CD4-positive, alpha-beta memory T cell (primary cell): ENCODE results near the gene FKBP5. TPM values are rescaled to one million over a fixed set of nuclear protein-coding genes. Genes with fewer than 3 reads are reported as not detected.
"Not testable (repeated sequence)": the region's sequence is repeated elsewhere in the genome, so short reads cannot be mapped to it uniquely, and the experiment has no call there.

Experiments
- CTCF ChIA-PET: fragments of 350-600 bp; sonication (Branson Sonifier 250); formaldehyde crosslinking; loops from one replicate; lab custom pipeline; 2021; ENCODE audit warnings: inconsistent platforms; ENCODE audit not compliant: partially characterized antibody; lab: Charles Lee
- POLR2A ChIA-PET: fragments of 350-600 bp; sonication (Branson Sonifier 250); formaldehyde crosslinking; loops from one replicate; lab custom pipeline; 2021; ENCODE audit not compliant: partially characterized antibody; lab: Charles Lee
- DNase-seq, 5 donors: peaks; one replicate each; pipeline versions ENCODE4 v3.0.0 to v3.0.0-alpha.2; 2020 to 2022; ENCODE audit warnings: mixed read lengths in 1 of 5
- H3K27ac ChIP-seq: one replicate; pipeline ENCODE4 v1.7.0; 2013; ENCODE audit warnings: low read depth, low read length
- H3K27me3 ChIP-seq: 2 replicates; pipeline ENCODE4 v1.7.0; 2013; ENCODE audit warnings: mild to moderate bottlenecking, low read length, moderate library complexity; ENCODE audit not compliant: insufficient read depth
- H3K36me3 ChIP-seq: 2 replicates; pipeline ENCODE4 v1.7.0; 2013; ENCODE audit warnings: mild to moderate bottlenecking, low read length, moderate library complexity; ENCODE audit not compliant: insufficient read depth
- H3K4me1 ChIP-seq: 2 replicates; pipeline ENCODE4 v1.7.0; 2013; ENCODE audit warnings: mild to moderate bottlenecking, low read length, moderate library complexity; ENCODE audit not compliant: insufficient read depth
- H3K4me3 ChIP-seq, 2 donors: one replicate each; pipeline ENCODE4 v1.7.0; 2013; ENCODE audit warnings: low read length in 2 of 2, mild to moderate bottlenecking in 1 of 2
- H3K9me3 ChIP-seq, 2 donors: one replicate each; pipeline ENCODE4 v1.7.0; 2013; ENCODE audit warnings: low read length in 2 of 2, control low read depth in 1 of 2; ENCODE audit not compliant: control insufficient read depth in 1 of 2
- H3K27ac Mint-ChIP-seq, 7 donors: one replicate each; pipeline ENCODE4 v1.8.0; 2020 to 2021; ENCODE audit warnings: mixed read lengths in 7 of 7, mild to moderate bottlenecking in 6 of 7, inconsistent platforms in 3 of 7, moderate library complexity in 3 of 7
- H3K27me3 Mint-ChIP-seq, 2 donors: one replicate each; pipeline ENCODE4 v1.8.0; 2020 to 2021; ENCODE audit warnings: mixed read lengths in 2 of 2
- H3K36me3 Mint-ChIP-seq, 2 donors: one replicate each; pipeline ENCODE4 v1.8.0; 2020 to 2021; ENCODE audit warnings: mixed read lengths in 2 of 2, inconsistent platforms in 1 of 2, mild to moderate bottlenecking in 1 of 2
- H3K4me1 Mint-ChIP-seq, 4 donors: one replicate each; pipeline ENCODE4 v1.8.0; 2020 to 2021; ENCODE audit warnings: mixed read lengths in 4 of 4, mild to moderate bottlenecking in 1 of 4
- H3K4me3 Mint-ChIP-seq, 8 donors: one replicate each; pipeline ENCODE4 v1.8.0; 2020 to 2021; ENCODE audit warnings: mixed read lengths in 8 of 8, mild to moderate bottlenecking in 7 of 8, moderate library complexity in 6 of 8, inconsistent platforms in 3 of 8
- H3K9me3 Mint-ChIP-seq, 8 donors: one replicate each; pipeline ENCODE4 v1.8.0; 2020 to 2021; ENCODE audit warnings: mixed read lengths in 8 of 8, mild to moderate bottlenecking in 5 of 8, inconsistent platforms in 3 of 8, moderate library complexity in 1 of 8
- intact Hi-C: fragments of 100-400 bp; cut with micrococcal nuclease; formaldehyde crosslinking; loops from one replicate; pipeline ENCODE4 v1.15.1; 2023
- polyA plus RNA-seq, 2 donors: library from polyadenylated mRNA; unstranded; fragments of 300-500 nt; fragmentation: Illumina TruSeq; gene quantifications; one replicate each; pipeline ENCODE4 v1.2.3, GENCODE V29; 2021
- total RNA-seq, 2 experiments: library from RNA; stranded (reverse); gene quantifications; one replicate each; pipeline ENCODE4 v1.2.3, GENCODE V29; 2021

Gene FKBP5
- total and polyA plus RNA-seq, 4 experiments from 2014 or later = 72.9 to 233 (median 84.2) TPM

DNA sequence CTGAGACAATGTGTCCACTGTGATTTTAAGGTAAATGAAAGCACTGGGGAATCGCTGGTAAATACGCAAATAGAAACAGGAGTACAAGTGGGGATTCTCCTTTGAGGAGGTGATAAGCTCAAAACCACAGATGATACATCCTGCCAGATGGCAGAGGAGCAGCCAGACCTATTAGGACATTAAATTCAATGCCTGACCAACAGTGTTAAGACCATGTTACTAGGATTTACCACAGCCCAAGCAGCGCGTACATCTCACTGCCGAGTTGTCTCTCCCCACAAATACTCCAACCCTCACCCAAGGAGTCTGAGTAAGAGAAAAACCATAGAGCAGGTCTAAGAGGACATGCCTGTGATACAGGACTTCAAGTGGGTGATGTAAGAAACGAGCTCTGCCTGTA lies 107.1 kb downstream of the FKBP5 start:
- Mint-ChIP-seq H3K9me3 (no peaks in the 10 kb centered on the region), H3K4me3 (peak overlapping the region in 1 of 8 donors; percentile 10), H3K27me3 (no peaks in the 10 kb centered on the region), H3K36me3 (peaks cover 40 to 62% of the 10 kb centered on the region in 2 donors), H3K4me1 (peaks cover 37 to 42% (median 38%) of the 10 kb centered on the region in 4 donors), H3K27ac (peak overlapping the region in 6 of 7 donors; percentile 52 to 79 (median 59))
- intact Hi-C loops = no loop called here
- Histone ChIP-seq H3K9me3 (no peaks in the 10 kb centered on the region), H3K36me3 (peaks cover 38% of the 10 kb centered on the region), H3K4me1 (peaks cover 33% of the 10 kb centered on the region), H3K4me3 (no peak overlapping the region), H3K27me3 (no peaks in the 10 kb centered on the region), H3K27ac (no peak overlapping the region)
- ChIA-PET POLR2A (interaction anchor here (0.5 to 5.1 kb wide), 4 partner anchors 20 to 146 kb away, joined by 3 to 57 read pairs (median 4); no protein-coding TSS in a partner anchor), CTCF (interaction anchor here (1.3 to 19.5 kb wide), 7 partner anchors 10 to 157 kb away, joined by 4 to 490 read pairs (median 10); partner anchors contain the start of genes ARMC12 and FANCE)
- DNase-seq = no peak

GRCh38 chr6:35580836-35581235 lies 107.9 kb downstream of the FKBP5 start:
- CTCF ChIA-PET = interaction anchor here (0.7 to 19.5 kb wide), 4 partner anchors 41 to 534 kb away, joined by 3 to 490 read pairs (median 72); partner anchors contain the start of genes ARMC12 and FANCE
- Mint-ChIP-seq H3K36me3 (peaks cover 35 to 58% of the 10 kb centered on the region in 2 donors), H3K4me1 (peaks cover 29 to 35% (median 31%) of the 10 kb centered on the region in 4 donors), H3K27me3 (no peaks in the 10 kb centered on the region), H3K9me3 (no peaks in the 10 kb centered on the region), H3K27ac (peak overlapping the region in 2 of 7 donors; percentile 55), H3K4me3 (no peak overlapping the region)
- intact Hi-C loops = no loop called here
- DNase-seq = no peak
- Histone ChIP-seq H3K27ac (no peak overlapping the region), H3K4me1 (peaks cover 25% of the 10 kb centered on the region), H3K36me3 (peaks cover 46% of the 10 kb centered on the region), H3K9me3 (no peaks in the 10 kb centered on the region), H3K4me3 (no peak overlapping the region), H3K27me3 (no peaks in the 10 kb centered on the region)
- POLR2A ChIA-PET = interaction anchor here (0.9 kb wide), 1 partner anchor 11 kb away, joined by 4 read pairs; no protein-coding TSS in a partner anchor

- Mint-ChIP-seq H3K36me3 (peaks cover 49 to 66% of the 10 kb centered on the region in 2 donors), H3K27me3 (no peaks in the 10 kb centered on the region), H3K4me1 (peaks cover 3 to 6% (median 5%) of the 10 kb centered on the region in 4 donors)
Measured at GRCh38 chr6:35576682-35577081, 112.0 kb downstream of the FKBP5 start.

GRCh38 chr6:35573495-35574110 lies 115.1 kb downstream of the FKBP5 start:
- peak overlapping the region in 4 of 7 donors; percentile 7 to 76 (median 45) for H3K27ac Mint-ChIP-seq
- Histone ChIP-seq H3K4me1 (no peaks in the 10 kb centered on the region), H3K4me3 (no peak overlapping the region), H3K27ac (no peak overlapping the region), H3K27me3 (no peaks in the 10 kb centered on the region), H3K9me3 (no peaks in the 10 kb centered on the region), H3K36me3 (peaks cover 39% of the 10 kb centered on the region)
- ChIA-PET CTCF (interaction anchor here (0.6 to 3.6 kb wide), 5 partner anchors 21 to 163 kb away, joined by 3 to 22 read pairs (median 6); partner anchors contain the start of gene ARMC12), POLR2A (interaction anchor here (0.7 kb wide), 1 partner anchor 105 kb away, joined by 3 read pairs; the partner anchor contains the start of gene RPL10A)
- H3K4me1 Mint-ChIP-seq = peaks cover 0 to 2% (median under 1%) of the 10 kb centered on the region in 4 donors
- no peak for DNase-seq
- intact Hi-C loops = no loop called here
- H3K9me3 Mint-ChIP-seq = peaks cover 0 to 2% (median 0%) of the 10 kb centered on the region in 8 donors
- H3K27me3 Mint-ChIP-seq = no peaks in the 10 kb centered on the region
- no peak overlapping the region for H3K4me3 Mint-ChIP-seq
- peaks cover 41 to 56% of the 10 kb centered on the region in 2 donors for H3K36me3 Mint-ChIP-seq

More at GRCh38 chr6:35576682-35577081, 112.0 kb downstream of the FKBP5 start:
- Histone ChIP-seq H3K36me3 (peaks cover 55% of the 10 kb centered on the region), H3K4me1 (no peaks in the 10 kb centered on the region), H3K9me3 (no peaks in the 10 kb centered on the region), H3K4me3 (no peak overlapping the region), H3K27ac (no peak overlapping the region), H3K27me3 (no peaks in the 10 kb centered on the region)
- Mint-ChIP-seq H3K9me3 (no peaks in the 10 kb centered on the region), H3K4me3 (no peak overlapping the region), H3K27ac (peak overlapping the region in 3 of 7 donors; percentile 27 to 78 (median 37))
- ChIA-PET POLR2A (interaction anchor here (1.0 kb wide), 1 partner anchor 47 kb away, joined by 3 read pairs; no protein-coding TSS in a partner anchor), CTCF (interaction anchor here (1.4 to 3.6 kb wide), 4 partner anchors 12 to 160 kb away, joined by 3 to 22 read pairs (median 12); partner anchors contain the start of gene ARMC12)
- intact Hi-C loops = no loop called here
- no peak for DNase-seq

- peaks cover 28% of the 10 kb centered on the region for H3K36me3 ChIP-seq
- H3K4me3 Mint-ChIP-seq, H3K4me3 ChIP-seq, intact Hi-C loops, H3K9me3 ChIP-seq, POLR2A ChIA-PET, DNase-seq, H3K9me3 Mint-ChIP-seq, H3K27ac ChIP-seq, H3K27me3 Mint-ChIP-seq, H3K4me1 ChIP-seq, H3K4me1 Mint-ChIP-seq, H3K27me3 ChIP-seq: not testable (repeated sequence)
- Mint-ChIP-seq H3K27ac (peak overlapping the region in 3 of 7 donors; percentile 36 to 62 (median 59)), H3K36me3 (peaks cover 25 to 41% of the 10 kb centered on the region in 2 donors)
- CTCF ChIA-PET = interaction anchor here (0.6 to 4.1 kb wide), 6 partner anchors 9 to 203 kb away, joined by 3 to 30 read pairs (median 4); partner anchors contain the start of gene ARMC12
Measured at GRCh38 chr6:35570885-35571330, 117.8 kb downstream of the FKBP5 start.

DNA sequence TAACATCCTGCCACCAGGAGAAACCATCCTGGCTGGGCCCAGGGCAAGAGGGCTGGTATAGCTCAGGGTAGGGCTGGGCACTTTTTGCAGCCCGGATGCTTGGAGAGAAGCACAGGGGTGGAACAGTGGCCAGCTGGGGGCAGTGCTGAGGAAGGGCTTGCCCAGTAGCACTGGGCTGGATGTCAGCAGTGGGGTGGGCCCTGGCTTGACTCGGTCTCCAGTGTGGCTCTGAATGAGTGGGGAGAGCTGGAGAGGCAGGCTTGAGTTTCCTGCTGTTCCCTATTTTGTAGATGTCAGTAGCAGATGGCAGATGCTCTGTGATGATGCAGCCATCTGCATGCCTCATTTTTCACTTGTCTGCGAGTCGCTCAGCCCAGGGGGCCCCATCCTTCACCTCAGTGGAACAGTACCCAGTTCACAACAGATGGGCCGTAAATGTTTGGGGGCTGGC lies 119.7 kb downstream of the FKBP5 start:
- H3K36me3 Mint-ChIP-seq = peaks cover 8 to 23% of the 10 kb centered on the region in 2 donors
- peaks cover 0 to 8% (median 4%) of the 10 kb centered on the region in 4 donors for H3K4me1 Mint-ChIP-seq
- POLR2A ChIA-PET = no interaction called here
- H3K27ac Mint-ChIP-seq = peak overlapping the region in 1 of 7 donors; percentile 72
- Histone ChIP-seq H3K27me3 (no peaks in the 10 kb centered on the region), H3K27ac (no peak overlapping the region), H3K4me3 (no peak overlapping the region), H3K4me1 (no peaks in the 10 kb centered on the region), H3K36me3 (peaks cover 10% of the 10 kb centered on the region), H3K9me3 (no peaks in the 10 kb centered on the region)
- peaks cover 0 to 3% (median 0%) of the 10 kb centered on the region in 8 donors for H3K9me3 Mint-ChIP-seq
- intact Hi-C loops = no loop called here
- CTCF ChIA-PET = interaction anchor here (0.7 to 4.1 kb wide), 14 partner anchors 9 to 283 kb away, joined by 3 to 30 read pairs (median 4); partner anchors contain the start of gene ARMC12
- H3K27me3 Mint-ChIP-seq = peaks cover 3 to 4% of the 10 kb centered on the region in 2 donors
- peak in 4 of 5 donors; percentile 18 to 33 (median 24) for DNase-seq
- no peak overlapping the region for H3K4me3 Mint-ChIP-seq
